DOHH2 (cell line): ENCODE measurements around the gene RTN3.

Experiments used
- H3F3A ChIP-seq: fragments of 200-600 bp; sonication (generic), shearing (Covaris generic); 2 replicates; pipeline ENCODE4 v1.6.0; 2016; ENCODE audit warnings: antibody characterized with exemption, mild to moderate bottlenecking; ENCODE audit not compliant: control insufficient read depth, insufficient read depth
- H3K27ac ChIP-seq: fragments of 200-600 bp; sonication (generic); 2 replicates; pipeline ENCODE4 v1.5.1; 2014; ENCODE audit warnings: low read depth, mild to moderate bottlenecking, low read length, moderate library complexity
- H3K27me3 ChIP-seq: fragments of 200-600 bp; sonication (generic); 2 replicates; pipeline ENCODE4 v1.6.1; 2014; ENCODE audit warnings: mild to moderate bottlenecking, low read length, mixed read lengths; ENCODE audit not compliant: control insufficient read depth
- H3K36me3 ChIP-seq: fragments of 200-600 bp; sonication (generic); 2 replicates; pipeline ENCODE4 v1.6.1; 2014; ENCODE audit warnings: mild to moderate bottlenecking, low read length, moderate library complexity, mixed read lengths; ENCODE audit not compliant: control insufficient read depth
- H3K4me1 ChIP-seq: fragments of 200-600 bp; sonication (generic); 2 replicates; pipeline ENCODE4 v1.6.1; 2014; ENCODE audit warnings: mild to moderate bottlenecking, low read length, mixed read lengths; ENCODE audit not compliant: control insufficient read depth
- H3K4me2 ChIP-seq: fragments of 200-600 bp; sonication (generic); 2 replicates; pipeline ENCODE4 v1.6.0; 2014; ENCODE audit warnings: mild to moderate bottlenecking, low read length, moderate library complexity
- H3K4me3 ChIP-seq: fragments of 200-600 bp; sonication (generic); 2 replicates; pipeline ENCODE4 v1.5.1; 2014; ENCODE audit warnings: mild to moderate bottlenecking, low read length, mixed read lengths
- H3K79me2 ChIP-seq: fragments of 200-600 bp; sonication (generic); 2 replicates; pipeline ENCODE4 v1.6.1; 2014; ENCODE audit warnings: mild to moderate bottlenecking, low read length, mixed read lengths; ENCODE audit not compliant: control insufficient read depth
- H3K9me2 ChIP-seq: fragments of 200-600 bp; sonication (generic); replicated peaks from 2 replicates; pipeline ENCODE4 v1.6.1; 2014; ENCODE audit warnings: mild to moderate bottlenecking, low read length, mixed read lengths; ENCODE audit not compliant: control insufficient read depth
- H3K9me3 ChIP-seq: fragments of 200-600 bp; sonication (generic); 2 replicates; pipeline ENCODE4 v1.6.1; 2014; ENCODE audit warnings: antibody characterized with exemption, low read length, mixed read lengths; ENCODE audit not compliant: control insufficient read depth, insufficient read depth
- H4K20me1 ChIP-seq: fragments of 200-600 bp; sonication (generic); 2 replicates; pipeline ENCODE4 v1.6.0; 2014; ENCODE audit warnings: low read depth, mild to moderate bottlenecking, antibody characterized with exemption, low read length, moderate library complexity; ENCODE audit not compliant: control insufficient read depth, insufficient read depth
- CTCF ChIP-seq: fragments of 200-600 bp; sonication (generic); IDR thresholded peaks from one replicate; pipeline ENCODE4 v1.5.1; 2014; ENCODE audit warnings: antibody characterized with exemption, mild to moderate bottlenecking, low read depth, low read length; ENCODE audit not compliant: poor library complexity, severe bottlenecking
- EZH2phosphoT487 ChIP-seq: fragments of 200-600 bp; sonication (generic); IDR thresholded peaks from 2 replicates; pipeline ENCODE4 v1.6.1; 2017; ENCODE audit warnings: borderline replicate concordance, mild to moderate bottlenecking, antibody characterized with exemption, low read length, moderate library complexity, mixed read lengths

Gene RTN3

GRCh38 chr11:63767267-63767564 is 85.9 kb downstream of the RTN3 start:
- H4K20me1 ChIP-seq = peaks cover 13% of the 10 kb centered on the region; the same call in 1 of the 2 replicates
- TF ChIP-seq CTCF (no peak), EZH2phosphoT487 (no peak)

GRCh38 chr11:63767565-63768236 is 86.4 kb downstream of the RTN3 start:
- Histone ChIP-seq H4K20me1 (peaks cover 13% of the 10 kb centered on the region; the same call in 1 of the 2 replicates), H3K27ac (0 out of 2 replicates have a peak overlapping the region, but pooled peaks have one; percentile 2), H3K27me3 (peaks cover 33% of the 10 kb centered on the region), H3K4me2 (peak overlapping the region; percentile 80), H3K36me3 (peaks cover 4% of the 10 kb centered on the region; the same call in 1 of the 2 replicates), H3K9me3 (no peaks in the 10 kb centered on the region), H3K9me2 (no peaks in the 10 kb centered on the region), H3K4me3 (peak overlapping the region; percentile 91), H3K4me1 (peaks cover 18% of the 10 kb centered on the region), H3F3A (peaks cover 3% of the 10 kb centered on the region; the same call in 1 of the 2 replicates), H3K79me2 (peaks cover 18% of the 10 kb centered on the region)
- TF ChIP-seq EZH2phosphoT487 (no peak), CTCF (peak; percentile 13)

More at GRCh38 chr11:63767267-63767564, 85.9 kb downstream of the RTN3 start:
- Histone ChIP-seq H3K4me1 (peaks cover 18% of the 10 kb centered on the region), H3K27me3 (peaks cover 28% of the 10 kb centered on the region), H3K79me2 (peaks cover 18% of the 10 kb centered on the region), H3K9me3 (no peaks in the 10 kb centered on the region), H3K36me3 (peaks cover 4% of the 10 kb centered on the region; the same call in 1 of the 2 replicates), H3K4me3 (peak overlapping the region; percentile 91), H3K4me2 (peak overlapping the region; percentile 80), H3K27ac (no peak overlapping the region), H3F3A (peaks cover 3% of the 10 kb centered on the region; the same call in 1 of the 2 replicates), H3K9me2 (no peaks in the 10 kb centered on the region)

- TF ChIP-seq CTCF (peak; percentile 1), EZH2phosphoT487 (no peak)
- H3K36me3 ChIP-seq = peaks cover 4% of the 10 kb centered on the region; the same call in 1 of the 2 replicates
- peaks cover 18% of the 10 kb centered on the region for H3K4me1 ChIP-seq
These were observed 87.1 kb downstream of the RTN3 start, which contains the start of gene ZFTA for GRCh38 chr11:63768237-63769041. TSS of gene ZFTA (minus strand) at chr11:63768775. CDS start at chr11:63768622, 153 bp downstream.

More at GRCh38 chr11:63768237-63769041, 87.1 kb downstream of the RTN3 start, which contains the start of gene ZFTA:
- Histone ChIP-seq H3K27ac (0 out of 2 replicates have a peak within 1 kb of the TSS, but pooled peaks have one; percentile 2), H3K9me3 (no peaks in the 10 kb centered on the region), H3K9me2 (no peaks in the 10 kb centered on the region), H3K4me2 (peak within 1 kb of the TSS; percentile 84), H3K4me3 (peak within 1 kb of the TSS; percentile 91), H3F3A (peaks cover 3% of the 10 kb centered on the region; the same call in 1 of the 2 replicates), H3K79me2 (peaks cover 18% of the 10 kb centered on the region), H4K20me1 (peaks cover 13% of the 10 kb centered on the region; the same call in 1 of the 2 replicates), H3K27me3 (peaks cover 38% of the 10 kb centered on the region)
